Left renal cortex interstitium (tissue), 4 donors: ENCODE measurements around the gene ZDHHC14. TPM values are rescaled to one million over a fixed set of nuclear protein-coding genes. Genes with fewer than 3 reads are reported as not detected.
"Not testable (repeated sequence)": the region's sequence is repeated elsewhere in the genome, so short reads cannot be mapped to it uniquely, and the experiment has no call there.

Experiments
- DNase-seq, 4 donors: peaks; one replicate each; pipeline ENCODE4 v3.0.0-alpha.2; 2013; ENCODE audit warnings: low read depth in 4 of 4, low spot score in 2 of 4, missing footprints in 1 of 4
- polyA plus RNA-seq, 4 donors: library from polyadenylated mRNA; unstranded; fragments of 120-200 nt; gene quantifications; one replicate each; pipeline ENCODE4 v1.2.1, GENCODE V29; 2013; ENCODE audit not compliant: insufficient read length in 4 of 4

Gene ZDHHC14
- polyA plus RNA-seq, 4 donors: 18.8 to 21.6 (median 19.9) TPM

DNA sequence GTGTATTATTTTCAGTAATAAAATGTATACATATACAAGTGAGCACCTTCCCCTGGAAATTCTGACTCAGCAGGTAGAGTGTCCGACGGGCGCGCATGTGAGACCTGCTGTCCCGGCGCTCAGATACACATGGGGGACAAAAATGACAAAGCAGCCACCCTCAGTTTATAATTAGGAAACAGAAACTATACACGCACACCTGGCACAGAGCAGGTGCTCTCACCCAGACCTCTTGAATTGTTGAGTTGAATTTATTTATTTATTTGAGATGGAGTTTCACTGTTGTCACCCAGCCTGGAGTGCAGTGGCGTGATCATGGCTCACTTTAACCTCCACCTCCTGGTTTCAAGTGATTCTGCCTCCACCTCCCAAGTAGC lies 180.4 kb downstream of the ZDHHC14 start:
- no peak for DNase-seq

DNA sequence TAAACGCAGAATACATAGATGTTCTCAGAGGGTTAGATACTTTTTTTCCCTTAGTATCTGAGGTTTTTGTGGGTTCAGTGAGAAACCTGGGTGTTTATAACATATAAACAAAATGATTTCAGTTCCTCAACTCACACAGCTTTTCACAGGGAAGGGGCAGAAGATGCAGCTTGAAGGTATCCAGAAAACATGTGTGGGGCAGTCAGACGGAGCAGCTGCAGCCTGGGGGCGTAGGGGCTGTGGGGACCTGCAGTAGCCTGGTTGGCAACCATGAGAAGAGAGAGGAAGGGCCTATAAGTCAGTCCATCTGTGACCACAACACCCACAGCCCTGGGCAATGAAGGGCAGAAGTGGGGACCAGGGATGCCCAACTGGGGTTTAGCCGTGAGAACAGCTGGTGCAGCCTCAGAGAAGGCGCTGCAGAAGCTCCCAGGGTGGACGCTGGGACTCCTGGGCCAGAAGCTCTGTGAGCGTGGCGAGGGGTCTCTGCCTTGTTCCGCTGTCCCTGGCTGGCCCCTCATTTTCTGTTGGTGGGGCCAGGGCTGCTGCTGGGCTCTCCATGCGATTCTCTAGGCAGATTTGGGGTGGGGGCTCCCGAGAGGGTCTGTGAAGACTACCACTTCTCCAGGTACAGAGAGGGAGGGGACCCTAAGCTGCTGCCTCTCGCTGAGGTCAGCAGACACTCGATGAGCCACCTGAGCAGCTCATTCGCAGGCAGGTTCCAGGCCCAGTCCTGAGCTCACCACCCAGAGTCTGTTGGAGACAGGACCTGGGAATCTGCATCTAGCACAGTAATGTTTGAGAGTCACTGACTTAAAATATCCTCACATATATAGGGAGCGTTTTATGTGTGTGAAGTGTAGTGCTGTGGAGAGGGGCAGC lies 181.2 kb downstream of the ZDHHC14 start:
- DNase-seq: no peak

DNA sequence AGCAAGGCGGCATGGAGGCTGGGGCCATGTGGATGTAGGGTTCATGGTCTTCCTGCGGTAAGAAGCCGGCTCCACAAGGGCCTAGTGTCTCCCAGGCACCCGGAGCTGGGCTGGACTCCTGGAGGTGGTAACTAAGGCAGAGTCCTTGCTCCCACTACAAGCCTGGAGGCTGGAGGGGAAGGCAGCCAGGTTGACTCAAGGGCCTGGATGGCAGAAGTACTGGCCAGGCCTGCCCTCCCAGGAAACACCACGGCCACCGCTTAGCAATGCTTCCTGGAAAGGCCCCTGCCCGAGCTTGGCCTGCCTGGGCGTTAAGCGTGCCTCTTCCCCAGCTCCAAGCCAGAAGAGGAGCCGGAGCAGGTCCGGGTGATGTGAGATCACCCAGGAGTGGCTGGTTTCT lies 182.0 kb downstream of the ZDHHC14 start:
- DNase-seq: no peak

DNA sequence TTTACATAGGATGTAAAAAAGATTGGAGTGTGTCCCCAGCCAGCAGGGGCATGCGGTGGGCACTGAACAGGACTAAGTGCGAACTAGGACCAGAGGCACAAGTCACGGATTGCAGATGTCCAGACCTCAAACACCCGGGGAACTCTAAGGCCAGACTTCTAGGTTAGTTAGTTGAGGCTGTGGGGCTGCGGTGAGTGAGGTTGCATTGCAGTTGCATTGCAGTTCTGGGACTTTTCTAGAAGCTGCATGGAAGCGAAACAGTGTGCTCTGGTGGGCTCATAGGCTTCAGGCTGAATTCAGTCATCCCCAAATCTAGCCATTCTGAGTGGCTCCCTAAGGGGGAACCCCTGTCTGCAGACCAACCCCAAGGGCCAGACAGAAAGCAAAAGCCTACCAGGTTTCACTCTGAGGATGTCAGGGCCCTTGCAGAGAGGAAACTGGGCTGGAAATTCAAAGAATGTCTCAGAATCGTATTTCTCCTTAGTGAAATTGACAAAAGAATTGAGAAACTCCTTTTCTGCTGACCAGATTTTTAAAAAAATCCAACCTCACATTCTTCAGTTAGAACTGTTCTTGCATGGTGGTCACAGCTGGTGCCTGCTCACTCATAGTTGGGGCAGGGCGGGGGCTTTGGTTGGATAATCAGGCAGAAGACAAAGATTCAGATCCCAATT lies 182.8 kb downstream of the ZDHHC14 start:
- no peak for DNase-seq

DNA sequence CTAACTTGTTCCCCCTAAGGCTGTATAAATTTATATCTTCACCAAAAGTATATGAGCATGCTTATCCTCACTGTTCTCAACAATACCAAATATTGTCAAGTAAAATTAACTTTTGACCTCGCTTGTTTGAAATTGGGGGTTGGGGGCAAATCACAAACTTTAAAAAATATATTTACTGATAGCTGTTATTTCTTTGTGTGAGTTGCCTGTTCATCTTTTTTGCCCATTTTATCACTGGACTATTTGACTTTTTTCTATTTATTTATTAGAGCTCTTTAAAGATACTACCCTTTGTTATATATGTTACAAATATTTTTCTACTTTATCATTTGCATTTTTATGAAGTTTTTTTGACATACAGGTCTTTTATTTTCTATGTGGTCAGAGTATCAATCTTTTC lies 187.7 kb downstream of the ZDHHC14 start:
- no peak for DNase-seq

DNA sequence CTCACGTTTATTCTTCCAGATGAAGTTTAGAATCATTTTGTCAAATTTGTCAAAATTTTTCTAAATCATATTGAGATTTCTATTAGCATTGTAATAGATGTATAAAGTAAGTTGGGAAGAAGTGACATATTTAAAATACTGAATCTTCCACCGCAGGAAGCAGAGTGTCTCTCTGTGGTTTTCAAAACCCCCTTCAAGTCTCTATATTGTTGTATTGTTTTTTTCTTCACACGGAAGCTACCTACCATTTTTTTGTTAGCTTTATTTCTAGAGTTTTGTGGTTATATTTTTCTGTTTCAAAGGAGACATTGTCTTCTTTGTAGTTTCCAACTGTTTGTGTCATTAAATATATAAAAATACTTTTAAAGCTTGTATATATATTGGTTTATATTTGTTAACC lies 188.6 kb downstream of the ZDHHC14 start:
- DNase-seq: no peak

DNA sequence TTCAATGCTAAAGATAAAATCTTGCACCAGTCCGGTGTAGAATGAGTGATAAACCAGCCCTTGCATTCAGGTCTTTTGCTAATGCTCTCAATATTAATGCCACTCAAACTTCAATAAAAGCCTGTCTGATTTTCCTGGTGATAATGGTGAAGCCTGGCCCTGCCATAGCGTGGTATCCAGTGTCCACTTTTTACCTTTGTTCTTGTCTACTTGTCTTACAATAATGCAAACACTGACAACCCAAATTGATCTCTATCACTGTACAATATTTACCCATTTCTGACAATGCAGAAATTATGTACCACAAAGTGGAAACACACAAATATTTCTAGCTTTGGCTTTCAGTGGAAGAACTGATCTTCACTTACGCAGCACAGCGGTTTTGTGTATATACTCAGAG lies 189.1 kb downstream of the ZDHHC14 start:
- DNase-seq: no peak

DNA sequence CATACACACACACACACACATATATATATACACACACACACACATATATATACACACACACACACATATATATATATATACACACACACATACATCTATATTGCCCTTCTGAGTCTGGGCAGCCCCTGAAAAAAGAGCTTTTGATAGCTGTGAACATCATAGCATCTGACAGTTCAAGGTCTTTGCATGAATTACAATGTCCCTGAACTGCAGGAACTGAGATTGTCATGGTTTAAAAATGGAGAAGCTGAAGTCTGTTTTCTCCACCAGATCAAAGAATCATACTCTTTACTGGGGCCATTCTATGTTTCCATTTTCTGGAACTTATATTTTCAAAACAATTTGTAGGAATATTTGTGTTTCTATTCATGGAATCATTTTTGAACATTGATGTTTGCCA lies 189.8 kb downstream of the ZDHHC14 start:
- no peak for DNase-seq

DNA sequence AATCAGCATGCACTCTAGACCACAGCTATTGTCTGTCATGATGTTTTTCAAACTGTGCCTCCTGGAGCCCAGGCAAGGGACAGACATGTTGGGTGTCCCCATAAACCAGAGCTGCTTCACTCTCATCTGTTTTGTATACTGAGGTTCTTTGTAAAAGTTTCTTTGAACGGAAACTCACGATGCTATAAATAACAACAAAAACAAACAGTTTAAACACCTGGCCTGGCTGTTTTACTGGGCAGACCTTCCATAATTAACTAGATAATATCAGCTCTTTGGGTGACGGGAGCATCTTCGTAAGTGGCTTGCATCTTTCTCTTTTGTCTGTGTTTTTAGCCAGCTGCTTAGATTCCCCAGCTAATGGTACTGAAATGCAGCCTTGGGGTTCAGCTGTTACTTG lies 190.3 kb downstream of the ZDHHC14 start:
- DNase-seq: no peak

DNA sequence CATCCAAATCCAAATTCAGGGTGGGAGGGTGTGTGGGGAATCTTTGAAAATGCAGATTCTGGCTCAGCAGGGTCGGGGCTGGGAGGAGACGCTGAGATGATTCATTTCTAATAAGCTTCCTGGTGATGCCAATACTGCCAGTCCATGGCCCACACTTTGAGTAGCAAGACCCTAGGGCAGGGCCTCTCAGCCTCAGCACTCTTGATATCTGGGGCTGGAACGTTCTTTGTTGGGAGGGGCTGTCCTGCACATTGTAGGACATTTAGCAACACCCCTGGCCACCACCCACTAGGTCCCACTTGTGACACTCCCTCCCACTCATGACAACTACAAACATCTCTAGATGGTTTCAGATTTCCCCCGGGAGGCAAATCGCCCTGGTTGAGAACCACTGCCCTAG lies 191.0 kb downstream of the ZDHHC14 start:
- no peak for DNase-seq

DNA sequence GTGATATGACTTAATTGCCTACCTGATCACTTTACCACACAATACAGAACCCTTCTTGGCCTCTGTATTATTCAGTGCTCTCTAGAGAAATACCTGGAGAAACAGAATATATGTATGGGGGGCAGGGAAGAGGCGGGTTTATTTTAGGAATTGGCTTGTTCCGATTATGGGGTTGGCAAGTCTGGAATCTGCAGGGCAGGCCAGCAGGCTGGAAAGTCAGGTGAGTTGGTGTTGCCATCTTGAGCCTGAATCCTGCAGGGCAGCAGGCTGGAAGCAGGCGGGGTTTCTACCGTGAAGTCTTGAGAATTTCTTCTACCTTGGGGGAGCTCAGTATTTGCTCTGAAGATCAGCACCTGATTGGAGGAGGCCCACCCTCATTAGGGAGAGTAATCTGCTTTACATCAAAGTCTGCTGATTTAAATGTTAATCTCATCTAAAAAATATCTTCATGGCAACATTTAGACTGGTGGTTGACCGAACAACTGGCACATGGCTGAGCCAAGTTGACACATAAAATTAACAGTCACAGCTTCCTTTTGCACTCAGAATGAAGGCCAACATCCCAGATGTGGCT lies 193.9 kb downstream of the ZDHHC14 start:
- no peak for DNase-seq

DNA sequence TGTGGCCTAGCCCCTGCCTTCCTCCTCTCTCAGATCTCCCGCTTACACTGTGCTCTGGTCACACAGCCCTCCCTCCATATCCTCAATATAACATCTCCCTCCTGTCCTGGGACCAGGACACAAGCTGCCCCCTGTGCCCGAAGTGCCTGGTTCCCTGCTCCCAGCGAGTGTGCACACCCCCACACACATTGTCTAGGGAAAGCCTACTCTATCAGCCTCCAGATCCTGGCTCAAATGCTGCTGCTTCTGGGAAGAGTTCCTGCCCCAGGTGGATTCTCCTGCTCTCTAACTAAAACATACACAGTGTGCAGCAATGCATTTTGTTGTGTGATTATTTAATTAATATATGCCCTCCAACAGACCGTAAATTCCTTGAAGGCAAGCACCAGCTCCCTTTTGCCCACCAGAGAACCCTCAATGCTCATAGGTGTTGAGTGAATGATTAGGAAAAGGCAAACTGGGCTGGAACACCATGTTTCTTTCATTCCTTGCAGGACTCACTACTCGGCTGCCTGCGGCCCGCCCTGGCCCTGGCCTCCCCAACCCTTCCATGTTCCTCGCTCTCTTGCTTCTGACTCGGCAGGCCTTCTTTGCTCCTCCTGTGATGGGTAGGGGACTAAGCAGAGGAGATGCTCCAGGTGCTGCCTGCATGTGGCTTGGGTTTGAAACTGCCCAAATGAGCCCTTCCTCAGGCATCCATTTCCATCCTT lies 194.6 kb downstream of the ZDHHC14 start:
- no peak for DNase-seq

DNA sequence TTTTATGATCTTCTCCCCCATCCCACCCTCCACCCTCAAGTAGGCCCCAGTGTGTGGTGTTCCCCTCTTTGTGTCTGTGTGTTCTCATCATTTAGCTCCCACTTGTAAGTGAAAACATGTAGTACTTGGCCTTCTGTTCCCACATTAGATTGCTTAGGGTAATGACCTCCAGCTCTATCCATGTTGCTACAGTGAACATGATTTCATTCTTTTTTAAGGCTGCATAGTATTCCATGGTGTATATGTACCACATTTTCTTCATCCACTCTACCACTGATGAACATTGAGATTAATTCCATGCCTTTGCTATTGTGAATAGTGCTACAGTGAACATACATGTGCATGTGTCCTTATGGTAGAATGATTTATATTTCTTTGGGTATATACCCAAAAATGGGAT lies 196.0 kb downstream of the ZDHHC14 start:
- not testable (repeated sequence) for DNase-seq

DNA sequence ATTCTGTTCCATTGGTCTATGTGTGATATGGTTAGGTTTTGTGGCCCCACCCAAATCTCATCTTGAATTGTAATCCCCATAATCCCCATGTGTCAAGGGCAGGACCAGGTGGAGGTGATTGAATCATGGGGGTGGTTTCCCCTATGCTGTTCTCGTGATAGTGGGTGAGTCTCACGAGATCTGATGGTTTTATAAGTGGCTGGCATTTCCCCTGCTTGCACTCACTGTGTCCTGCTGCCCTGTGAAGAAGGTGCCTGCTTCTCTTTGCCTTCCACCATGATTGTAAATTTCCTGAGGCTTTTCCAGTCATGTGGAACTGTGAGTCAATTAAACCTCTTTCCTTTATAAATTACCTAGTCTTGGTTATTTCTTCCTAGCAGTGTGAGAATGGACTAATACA lies 197.5 kb downstream of the ZDHHC14 start:
- not testable (repeated sequence) for DNase-seq

DNA sequence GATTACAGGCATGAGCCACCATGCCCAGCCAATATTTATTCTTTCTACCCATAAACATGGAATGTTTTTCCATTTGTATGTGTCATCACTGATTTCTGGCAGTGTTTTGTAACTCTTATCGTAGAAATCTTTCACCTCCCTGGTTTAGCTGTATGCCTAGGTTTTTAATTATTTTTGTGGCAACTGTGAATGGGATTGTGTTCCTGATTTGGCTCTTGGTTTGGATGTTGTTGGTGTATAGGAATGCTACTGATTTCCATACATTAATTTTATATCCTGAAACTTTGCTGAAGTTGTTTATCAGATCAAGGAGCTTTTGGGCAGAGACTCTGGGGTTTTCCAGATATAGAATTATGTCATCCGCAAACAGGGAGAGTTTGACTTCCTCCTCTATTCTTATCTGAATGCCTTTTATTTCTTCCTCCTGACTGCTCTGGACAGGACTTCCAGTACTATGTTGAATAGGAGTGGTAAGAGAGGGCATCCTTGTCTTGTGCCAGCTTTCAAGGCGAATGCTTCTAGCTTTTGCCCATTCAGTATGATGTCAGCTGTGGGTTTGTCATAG lies 198.6 kb downstream of the ZDHHC14 start:
- DNase-seq: no peak

DNA sequence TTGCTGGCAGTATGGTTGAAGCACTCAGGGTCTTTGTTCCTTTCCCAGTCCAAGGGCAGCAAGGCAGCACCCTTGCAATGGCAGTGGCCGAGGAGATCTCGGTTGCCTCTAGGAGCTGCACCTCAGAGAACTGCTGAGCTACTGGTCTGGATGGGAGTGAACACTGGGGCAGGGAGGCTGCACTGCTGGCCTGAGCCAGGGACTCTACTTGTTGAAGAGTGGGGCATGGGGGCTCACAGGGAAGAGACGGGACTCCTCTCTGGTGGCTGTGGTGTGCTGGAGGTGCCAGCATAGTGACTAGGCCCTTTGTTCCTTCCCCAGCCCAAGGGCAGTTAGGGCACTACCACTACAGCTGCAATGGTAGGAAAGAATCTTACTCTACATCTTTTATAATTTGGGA lies 203.0 kb downstream of the ZDHHC14 start:
- no peak for DNase-seq

DNA sequence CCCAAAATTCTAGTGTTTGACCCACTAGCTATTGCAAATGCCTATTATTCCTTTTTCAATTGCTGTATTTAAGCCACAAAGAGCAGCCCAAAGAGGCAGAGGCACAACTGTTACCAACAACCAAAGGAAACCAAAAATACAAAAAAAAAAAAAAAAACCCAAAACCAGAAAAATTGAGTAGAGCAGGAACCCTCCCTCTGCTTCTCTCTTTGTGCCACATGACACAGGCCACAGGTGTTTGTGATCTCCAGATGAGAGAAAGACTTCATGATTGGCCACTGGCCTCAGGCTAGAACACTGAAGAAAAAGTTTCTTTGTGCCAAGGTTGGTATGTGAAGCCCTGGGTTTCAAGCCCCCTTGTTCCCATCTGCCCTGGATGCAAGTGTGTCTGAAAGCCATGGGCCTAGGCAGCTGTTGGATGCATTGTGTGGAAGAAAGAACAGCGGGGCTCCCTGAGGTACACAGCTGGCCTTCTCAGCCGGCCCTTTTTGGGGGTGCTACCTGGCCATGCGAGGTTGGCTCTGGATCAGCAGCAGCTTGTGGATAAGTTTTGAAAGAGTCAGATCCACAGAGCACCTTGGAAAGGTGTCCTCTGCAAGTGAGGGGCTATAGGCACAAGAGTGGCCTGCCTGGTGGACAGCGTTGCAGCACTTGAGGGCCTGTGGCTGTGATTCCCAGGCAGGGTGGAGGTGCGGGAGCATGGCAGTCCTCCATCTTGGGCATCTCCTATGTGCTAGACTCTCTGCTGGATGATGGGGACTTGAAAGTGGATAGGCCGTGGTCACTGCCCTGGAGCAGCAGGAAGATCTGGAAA lies 204.5 kb downstream of the ZDHHC14 start:
- no peak for DNase-seq

DNA sequence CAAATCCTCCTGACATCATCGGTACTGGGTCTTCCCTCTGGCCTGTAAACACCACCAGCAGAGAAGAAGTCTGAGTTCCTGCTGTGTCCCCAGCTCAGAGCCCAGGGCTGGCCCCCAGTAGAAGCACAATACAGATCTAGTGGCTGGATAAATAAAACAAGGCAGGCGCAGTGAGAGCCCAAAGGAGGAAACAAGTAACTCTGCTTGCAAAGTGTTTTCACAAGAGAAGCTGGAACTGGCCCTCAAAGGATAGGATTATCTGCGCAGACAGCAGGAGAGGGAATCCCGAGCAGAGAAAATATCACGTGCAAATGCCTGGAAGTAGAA lies 205.1 kb downstream of the ZDHHC14 start:
- no peak for DNase-seq

DNA sequence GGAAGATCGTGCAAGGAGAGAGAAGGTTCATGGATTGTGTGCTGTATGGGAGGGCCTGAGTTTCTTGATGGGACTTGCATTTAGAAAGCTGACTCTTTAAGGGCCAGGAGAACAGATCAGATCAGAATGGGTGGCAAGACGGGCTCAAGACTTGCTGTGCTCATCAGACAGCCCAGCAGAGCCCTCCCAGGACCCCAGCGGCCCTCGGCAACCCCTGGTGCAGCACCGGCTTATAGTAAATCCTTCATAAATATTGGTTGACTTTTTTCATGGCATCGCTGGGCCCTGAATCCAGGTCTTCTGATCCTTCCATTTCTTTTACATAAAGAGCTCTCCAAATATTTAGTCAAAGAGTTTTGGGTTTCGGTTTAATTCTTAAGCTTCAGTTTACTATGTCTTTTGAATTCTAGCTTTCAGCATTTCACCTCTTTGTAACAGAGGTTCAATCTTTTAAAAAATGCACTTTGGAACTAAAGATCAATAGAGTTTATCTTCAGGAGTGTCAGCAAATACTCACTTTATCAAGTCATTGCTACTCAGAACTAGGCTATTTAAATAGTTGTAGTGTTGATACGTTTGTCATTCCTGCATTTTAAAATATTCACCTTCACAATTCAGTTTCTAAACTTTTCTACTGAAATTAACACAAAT lies 205.6 kb downstream of the ZDHHC14 start:
- DNase-seq: no peak
